ENCODE results near the gene FOSB.

- TF ChIP-seq CTCF (IDR thresholded peaks at IDR 0.05; ENCODE audit: low read depth, low read length) (no peak), EZH2phosphoT487 (IDR thresholded peaks at IDR 0.05; ENCODE audit: low read depth) (no peak)
These were observed 26.7 kb upstream of the FOSB start for GRCh38 chr19:45440873-45441654.

All from OCI-LY3 (cell line).